A549 (cell line): ENCODE data around the gene RDH12. TPM values are rescaled to one million over a fixed set of nuclear protein-coding genes. Genes with fewer than 3 reads are reported as not detected.

ENCODE experiments used
- ATAC-seq, 2 experiments: fragments of 200-7000 bp in 1 of 2; fragments of >200 bp in 1 of 2; cut with Nextera tagmentation in 1 of 2; cut with Tn5 transposase in 1 of 2; 3 replicates each; pipeline versions ENCODE4 v1.8.0 to v1.9.1; 2018 to 2020; ENCODE audit warnings: mild to moderate bottlenecking in 1 of 2, moderate library complexity in 1 of 2
- CTCF ChIA-PET: fragments of 300-600 bp; sonication (Branson Sonifier 250); formaldehyde crosslinking; extraction: SDS; loops from one replicate; lab custom pipeline; 2021; ENCODE audit warnings: antibody characterized with exemption, inconsistent platforms; lab: Yijun Ruan, JAX
- POLR2A ChIA-PET: fragments of 350-600 bp; formaldehyde crosslinking; extraction: SDS; loops from one replicate; lab custom pipeline; 2021; ENCODE audit warnings: antibody characterized with exemption, inconsistent platforms; lab: Yijun Ruan, JAX
- DNase-seq, 2 experiments: peaks; one replicate each; pipeline versions ENCODE4 v3.0.0 to v3.0.0-alpha.2; 2011 to 2016; ENCODE audit warnings: low read depth in 1 of 2, low spot score in 1 of 2
- FAIRE-seq: peaks from 2 replicates; lab custom pipeline; 2011; peaks lifted over from hg19 to GRCh38; lab: Jason Lieb, UNC
- H3K27ac ChIP-seq, 2 experiments: fragments of >200 bp; sonication (Bioruptor Twin); formaldehyde crosslinking; 3 replicates each; pipeline ENCODE4 v1.5.1; 2016 to 2017
- H3K4me1 ChIP-seq: fragments of >200 bp; sonication (Bioruptor Twin); formaldehyde crosslinking; 3 replicates; pipeline ENCODE4 v1.6.1; 2016
- H3K4me2 ChIP-seq: fragments of >200 bp; sonication (Bioruptor Twin); formaldehyde crosslinking; 3 replicates; pipeline ENCODE4 v1.6.1; 2016
- H3K4me3 ChIP-seq: fragments of >200 bp; sonication (Bioruptor Twin); formaldehyde crosslinking; 3 replicates; pipeline ENCODE4 v1.5.1; 2016
- H3K9me3 ChIP-seq: fragments of >200 bp; sonication (Bioruptor Twin); formaldehyde crosslinking; 3 replicates; pipeline ENCODE4 v1.6.1; 2016
- CEBPB ChIP-seq, 2 experiments: fragments of >200 bp in 1 of 2; sonication (Bioruptor Twin) in 1 of 2; formaldehyde crosslinking in 1 of 2; IDR thresholded peaks; 2 replicates each; pipeline ENCODE4 v1.6.1; 2012 to 2016
- CHD4 ChIP-seq: fragments of 200-600 bp; sonication (generic); IDR thresholded peaks from 2 replicates; pipeline ENCODE4 v1.6.1; 2016; ENCODE audit warnings: antibody characterized with exemption, mild to moderate bottlenecking, borderline replicate concordance
- EHMT2 ChIP-seq: fragments of 200-600 bp; sonication (generic); IDR thresholded peaks from 2 replicates; pipeline ENCODE4 v1.6.1; 2016; ENCODE audit warnings: antibody characterized with exemption, low read depth, mild to moderate bottlenecking, moderate library complexity
- FOSL2 ChIP-seq, 2 experiments: fragments of 450-650 bp in 1 of 2; fragments of >200 bp in 1 of 2; sonication (Bioruptor Twin) in 1 of 2; formaldehyde crosslinking; IDR thresholded peaks; 2 replicates each; pipeline versions ENCODE4 v1.5.0 to v1.6.1; 2016 to 2020; ENCODE audit warnings: mild to moderate bottlenecking in 1 of 2, moderate library complexity in 1 of 2
- GATA3 ChIP-seq: IDR thresholded peaks from 2 replicates; pipeline ENCODE4 v1.6.1; 2012; ENCODE audit warnings: borderline replicate concordance
- HOXB13 ChIP-seq: fragments of 250-450 bp; sonication (Bioruptor Pico); IDR thresholded peaks from 2 replicates; pipeline ENCODE4 v1.5.0; 2020; ENCODE audit warnings: low read depth, mild to moderate bottlenecking, moderate library complexity
- HOXB5 ChIP-seq: fragments of 250-450 bp; sonication (Bioruptor Pico); IDR thresholded peaks from 2 replicates; pipeline ENCODE4 v1.5.0; 2020; ENCODE audit warnings: mild to moderate bottlenecking, moderate library complexity
- JUN ChIP-seq, 2 experiments: fragments of >200 bp; sonication (Bioruptor Twin); formaldehyde crosslinking; IDR thresholded peaks; 2 replicates in 1 of 2; 3 replicates in 1 of 2; pipeline ENCODE4 v1.6.1; 2016 to 2017
- JUNB ChIP-seq: fragments of >200 bp; sonication (Bioruptor Twin); formaldehyde crosslinking; IDR thresholded peaks from 2 replicates; pipeline ENCODE4 v1.6.1; 2016
- MAZ ChIP-seq: fragments of 150-350 bp; IDR thresholded peaks from 2 replicates; pipeline ENCODE4 v1.6.1; 2014; ENCODE audit warnings: antibody characterized with exemption, low read depth, low read length, borderline replicate concordance
- NPAS2 ChIP-seq: fragments of 250-450 bp; sonication (Bioruptor Pico); IDR thresholded peaks from 2 replicates; pipeline ENCODE4 v1.8.0; 2022; ENCODE audit warnings: mild to moderate bottlenecking, moderate library complexity, borderline replicate concordance
- PHF8 ChIP-seq: fragments of 200-600 bp; sonication (generic); IDR thresholded peaks from 2 replicates; pipeline ENCODE4 v1.6.1; 2016; ENCODE audit warnings: low read depth, mild to moderate bottlenecking, antibody characterized with exemption, moderate library complexity, borderline replicate concordance
- POLR2AphosphoS2 ChIP-seq: conservative IDR thresholded peaks from 2 replicates; pipeline ENCODE4 v1.6.1; 2012; ENCODE audit warnings: low read length, improper control_type of control experiment, inconsistent platforms
- RFX5 ChIP-seq: fragments of 450-650 bp; IDR thresholded peaks from 2 replicates; pipeline ENCODE4 v1.7.1; 2014; ENCODE audit warnings: antibody characterized with exemption, mild to moderate bottlenecking, moderate library complexity
- SREBF2 ChIP-seq: fragments of 450-650 bp; IDR thresholded peaks from 2 replicates; pipeline ENCODE4 v1.6.1; 2014; ENCODE audit warnings: mild to moderate bottlenecking, moderate library complexity
- ZNF302 ChIP-seq: fragments of 250-450 bp; sonication (Bioruptor Pico); IDR thresholded peaks from 2 replicates; pipeline ENCODE4 v1.9.0; 2021; ENCODE audit warnings: inconsistent platforms, mild to moderate bottlenecking, moderate library complexity
- ZSCAN20 ChIP-seq: fragments of 250-450 bp; sonication (Bioruptor Pico); IDR thresholded peaks from 2 replicates; pipeline ENCODE4 v1.8.0; 2022; ENCODE audit warnings: mild to moderate bottlenecking, moderate library complexity
- WGBS: methylation state at CpG from one replicate; pipeline ENCODE4 v1.1.6; 2017; ENCODE audit errors: missing lambda C conversion rate; 5-methylcytosine and 5-hydroxymethylcytosine counted together
- polyA plus RNA-seq, 4 experiments: library from polyadenylated mRNA; depleted of rRNA in 3 of 4; stranded (reverse); fragments of >200 nt; fragmentation: RNase III in 1 of 4; extraction: RNeasy Plus Mini Kit Qiagen cat#74134 plus additional on column Dnase treatment in 1 of 4; gene quantifications; 2 replicates in 3 of 4; 3 replicates in 1 of 4; pipeline ENCODE4 v1.2.3, GENCODE V29; 2011 to 2017
- TF ChIP-seq, protein P1 (sequence below): fragments of >200 bp; sonication (Bioruptor Twin); formaldehyde crosslinking; IDR thresholded peaks from 3 replicates; pipeline ENCODE4 v1.6.1; 2016
- TF ChIP-seq, protein P2 (sequence below): fragments of 250-450 bp; sonication (Bioruptor Pico); IDR thresholded peaks from 2 replicates; pipeline ENCODE4 v1.5.0; 2021; ENCODE audit warnings: mild to moderate bottlenecking, moderate library complexity, borderline replicate concordance
- TF ChIP-seq, protein P3 (sequence below): fragments of 450-650 bp; IDR thresholded peaks from 2 replicates; pipeline ENCODE4 v1.6.1; 2014; ENCODE audit warnings: antibody characterized with exemption
- TF ChIP-seq, protein P4 (sequence below): fragments of 150-350 bp; IDR thresholded peaks from 2 replicates; pipeline ENCODE4 v1.6.1; 2014; ENCODE audit warnings: low read depth, mild to moderate bottlenecking, low read length
- TF ChIP-seq, protein P5 (sequence below): fragments of 250-450 bp; sonication (Bioruptor Pico); IDR thresholded peaks from 2 replicates; pipeline ENCODE4 v1.5.0; 2020; ENCODE audit warnings: low read depth, mild to moderate bottlenecking, moderate library complexity
- TF ChIP-seq, protein P6 (sequence below): IDR thresholded peaks from 2 replicates; pipeline ENCODE4 v1.6.1; 2012; ENCODE audit warnings: low read depth, borderline replicate concordance
- TF ChIP-seq, protein P7 (sequence below): IDR thresholded peaks from 2 replicates; pipeline ENCODE4 v1.6.1; 2012

Gene RDH12
- polyA plus RNA-seq, 2 of the 4 experiments (the other 2 are of a cell fraction): 0.12 to 0.14 TPM

DNA sequence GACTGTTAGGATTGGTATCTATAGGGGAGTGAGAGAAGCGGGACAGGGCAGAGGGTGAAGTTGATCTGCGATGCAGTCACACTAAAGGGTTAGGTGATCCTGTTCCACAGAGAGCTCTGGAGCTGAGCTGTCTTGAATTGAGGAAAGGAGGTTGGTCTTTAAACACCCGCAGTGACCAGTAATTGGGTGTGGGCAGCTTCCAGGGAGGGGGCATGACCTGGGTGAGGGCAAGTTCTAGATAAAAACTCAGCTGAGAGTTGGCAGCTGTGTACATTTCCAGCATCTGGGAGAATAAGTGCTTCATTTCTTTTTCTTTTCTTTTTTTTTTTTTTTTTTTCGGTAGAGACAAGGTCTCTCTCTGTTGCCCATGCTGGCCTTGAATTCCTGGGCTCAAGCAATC, 35.1 kb downstream of the RDH12 start (continued):
- TF ChIP-seq, protein P1, sequence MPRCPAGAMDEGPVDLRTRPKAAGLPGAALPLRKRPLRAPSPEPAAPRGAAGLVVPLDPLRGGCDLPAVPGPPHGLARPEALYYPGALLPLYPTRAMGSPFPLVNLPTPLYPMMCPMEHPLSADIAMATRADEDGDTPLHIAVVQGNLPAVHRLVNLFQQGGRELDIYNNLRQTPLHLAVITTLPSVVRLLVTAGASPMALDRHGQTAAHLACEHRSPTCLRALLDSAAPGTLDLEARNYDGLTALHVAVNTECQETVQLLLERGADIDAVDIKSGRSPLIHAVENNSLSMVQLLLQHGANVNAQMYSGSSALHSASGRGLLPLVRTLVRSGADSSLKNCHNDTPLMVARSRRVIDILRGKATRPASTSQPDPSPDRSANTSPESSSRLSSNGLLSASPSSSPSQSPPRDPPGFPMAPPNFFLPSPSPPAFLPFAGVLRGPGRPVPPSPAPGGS: no peak
- TF ChIP-seq ZSCAN20 (no peak), HOXB13 (CRISPR knock-in tag) (no peak), JUNB (no peak)
- TF ChIP-seq, protein P2, sequence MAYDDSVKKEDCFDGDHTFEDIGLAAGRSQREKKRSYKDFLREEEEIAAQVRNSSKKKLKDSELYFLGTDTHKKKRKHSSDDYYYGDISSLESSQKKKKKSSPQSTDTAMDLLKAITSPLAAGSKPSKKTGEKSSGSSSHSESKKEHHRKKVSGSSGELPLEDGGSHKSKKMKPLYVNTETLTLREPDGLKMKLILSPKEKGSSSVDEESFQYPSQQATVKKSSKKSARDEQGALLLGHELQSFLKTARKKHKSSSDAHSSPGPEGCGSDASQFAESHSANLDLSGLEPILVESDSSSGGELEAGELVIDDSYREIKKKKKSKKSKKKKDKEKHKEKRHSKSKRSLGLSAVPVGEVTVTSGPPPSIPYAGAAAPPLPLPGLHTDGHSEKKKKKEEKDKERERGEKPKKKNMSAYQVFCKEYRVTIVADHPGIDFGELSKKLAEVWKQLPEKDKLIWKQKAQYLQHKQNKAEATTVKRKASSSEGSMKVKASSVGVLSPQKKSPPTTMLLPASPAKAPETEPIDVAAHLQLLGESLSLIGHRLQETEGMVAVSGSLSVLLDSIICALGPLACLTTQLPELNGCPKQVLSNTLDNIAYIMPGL (CRISPR knock-in tag): no peak
- TF ChIP-seq, protein P3, sequence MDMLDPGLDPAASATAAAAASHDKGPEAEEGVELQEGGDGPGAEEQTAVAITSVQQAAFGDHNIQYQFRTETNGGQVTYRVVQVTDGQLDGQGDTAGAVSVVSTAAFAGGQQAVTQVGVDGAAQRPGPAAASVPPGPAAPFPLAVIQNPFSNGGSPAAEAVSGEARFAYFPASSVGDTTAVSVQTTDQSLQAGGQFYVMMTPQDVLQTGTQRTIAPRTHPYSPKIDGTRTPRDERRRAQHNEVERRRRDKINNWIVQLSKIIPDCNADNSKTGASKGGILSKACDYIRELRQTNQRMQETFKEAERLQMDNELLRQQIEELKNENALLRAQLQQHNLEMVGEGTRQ: no peak
- TF ChIP-seq, all 56 proteins: peak for 0

DNA sequence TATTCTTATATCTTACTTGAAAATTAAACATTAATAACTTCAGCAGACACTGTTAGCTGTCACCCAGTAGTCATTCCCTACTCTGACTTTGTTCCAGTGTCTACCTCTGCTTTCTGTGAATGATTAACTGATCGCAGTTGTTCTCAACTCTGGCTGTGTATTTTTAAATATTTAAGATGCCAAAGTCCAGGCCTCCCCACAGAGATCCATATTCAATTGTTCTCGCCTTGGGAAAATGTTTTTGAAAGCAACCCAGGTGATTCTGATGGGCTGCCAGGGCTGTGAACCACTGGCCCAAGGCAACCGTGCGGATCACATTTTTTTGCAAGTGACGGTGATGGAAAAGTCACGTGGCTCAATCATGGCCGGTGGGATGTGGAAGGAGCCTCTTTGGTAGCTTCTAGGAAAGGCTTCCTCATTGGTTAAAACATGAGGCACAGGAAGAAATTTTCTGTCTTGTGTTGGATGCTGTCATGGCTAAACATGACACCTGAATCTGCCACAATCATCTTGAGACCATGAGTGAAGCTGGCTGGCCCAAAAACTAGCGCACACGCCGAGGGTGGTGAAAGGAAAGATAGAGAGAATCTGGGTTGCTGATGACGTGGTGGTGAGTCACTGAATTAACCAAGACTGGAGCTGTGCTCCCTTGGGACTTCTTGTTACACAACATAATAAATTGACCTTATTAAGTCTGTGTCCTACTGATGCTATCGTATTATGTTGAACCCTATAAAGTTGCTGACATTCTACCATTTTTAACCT, 37.2 kb downstream of the RDH12 start:
- peak; percentile 94 for ATAC-seq
- peak overlapping the region; percentile 87 to 88 for H3K27ac ChIP-seq
- under 1% methylated on average over 12 of the region's 12 CpGs for WGBS
- peak overlapping the region; percentile 73 for H3K4me2 ChIP-seq
- FAIRE-seq: peak; percentile 86
- CTCF ChIA-PET: interaction anchor here (1.6 to 1.8 kb wide), 2 partner anchors 10 to 34 kb away, joined by 5 to 6 read pairs; no protein-coding TSS in a partner anchor
- H3K4me3 ChIP-seq: peak overlapping the region; percentile 32
- POLR2A ChIA-PET: interaction anchor here (1.1 to 1.6 kb wide), 5 partner anchors 18 to 78 kb away, joined by 3 to 5 read pairs (median 4); partner anchors contain the start of genes RDH11, VTI1B and ZFYVE26
- peaks cover 18% of the 10 kb centered on the region for H3K4me1 ChIP-seq
- peak; percentile 88 to 93 for DNase-seq
- no peaks in the 10 kb centered on the region for H3K9me3 ChIP-seq
- TF ChIP-seq NPAS2 (CRISPR knock-in tag) (peak; percentile 79), CHD4 (no peak), RFX5 (peak; percentile 71), SREBF2 (no peak), GATA3 (peak; percentile 77), ZNF302 (0 out of 2 replicates have a peak, but pooled peaks have one; percentile 56), HOXB5 (peak; percentile 71), POLR2AphosphoS2 (no peak), EHMT2 (0 out of 2 replicates have a peak, but pooled peaks have one; percentile 39), CEBPB (IDR thresholded peaks at IDR 0.05) (peak; percentile 86 to 88), JUNB (peak; percentile 92), HOXB13 (CRISPR knock-in tag) (peak; percentile 67; the same call in 1 of the 2 replicates), PHF8 (peak; percentile 22; the same call in 1 of the 2 replicates), JUN (IDR thresholded peaks at IDR 0.05) (peak; percentile 67 to 78; a peak in 4 of 5 replicates), FOSL2 (IDR thresholded peaks at IDR 0.05) (peak; percentile 94), FOSL2 (CRISPR knock-in tag; IDR thresholded peaks at IDR 0.05) (peak; percentile 97), MAZ (no peak)
- TF ChIP-seq, protein P4, sequence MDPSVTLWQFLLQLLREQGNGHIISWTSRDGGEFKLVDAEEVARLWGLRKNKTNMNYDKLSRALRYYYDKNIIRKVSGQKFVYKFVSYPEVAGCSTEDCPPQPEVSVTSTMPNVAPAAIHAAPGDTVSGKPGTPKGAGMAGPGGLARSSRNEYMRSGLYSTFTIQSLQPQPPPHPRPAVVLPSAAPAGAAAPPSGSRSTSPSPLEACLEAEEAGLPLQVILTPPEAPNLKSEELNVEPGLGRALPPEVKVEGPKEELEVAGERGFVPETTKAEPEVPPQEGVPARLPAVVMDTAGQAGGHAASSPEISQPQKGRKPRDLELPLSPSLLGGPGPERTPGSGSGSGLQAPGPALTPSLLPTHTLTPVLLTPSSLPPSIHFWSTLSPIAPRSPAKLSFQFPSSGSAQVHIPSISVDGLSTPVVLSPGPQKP: no peak
- TF ChIP-seq, protein P5, sequence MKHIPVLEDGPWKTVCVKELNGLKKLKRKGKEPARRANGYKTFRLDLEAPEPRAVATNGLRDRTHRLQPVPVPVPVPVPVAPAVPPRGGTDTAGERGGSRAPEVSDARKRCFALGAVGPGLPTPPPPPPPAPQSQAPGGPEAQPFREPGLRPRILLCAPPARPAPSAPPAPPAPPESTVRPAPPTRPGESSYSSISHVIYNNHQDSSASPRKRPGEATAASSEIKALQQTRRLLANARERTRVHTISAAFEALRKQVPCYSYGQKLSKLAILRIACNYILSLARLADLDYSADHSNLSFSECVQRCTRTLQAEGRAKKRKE (CRISPR knock-in tag): no peak
- TF ChIP-seq, protein P6, sequence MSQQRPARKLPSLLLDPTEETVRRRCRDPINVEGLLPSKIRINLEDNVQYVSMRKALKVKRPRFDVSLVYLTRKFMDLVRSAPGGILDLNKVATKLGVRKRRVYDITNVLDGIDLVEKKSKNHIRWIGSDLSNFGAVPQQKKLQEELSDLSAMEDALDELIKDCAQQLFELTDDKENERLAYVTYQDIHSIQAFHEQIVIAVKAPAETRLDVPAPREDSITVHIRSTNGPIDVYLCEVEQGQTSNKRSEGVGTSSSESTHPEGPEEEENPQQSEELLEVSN: peak; percentile 68; the same call in 1 of the 2 replicates
- TF ChIP-seq, protein P3: peak; percentile 92
- TF ChIP-seq, protein P7, sequence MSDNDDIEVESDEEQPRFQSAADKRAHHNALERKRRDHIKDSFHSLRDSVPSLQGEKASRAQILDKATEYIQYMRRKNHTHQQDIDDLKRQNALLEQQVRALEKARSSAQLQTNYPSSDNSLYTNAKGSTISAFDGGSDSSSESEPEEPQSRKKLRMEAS: peak; percentile 90
- TF ChIP-seq, protein P1: 0 out of 3 replicates have a peak, but pooled peaks have one; percentile 55
